Neuronal stem cell (in vitro differentiated cells): ENCODE data around the gene C22orf39.
A peak's percentile ranks its signal among the peaks of the same experiment; 100 is the strongest.

Experiments
- DNase-seq: peaks from one replicate; pipeline ENCODE4 v3.0.0-alpha.2; 2013; ENCODE audit warnings: low spot score
- H2AFZ ChIP-seq: one replicate; pipeline ENCODE4 v1.6.1; 2013; ENCODE audit warnings: mild to moderate bottlenecking, low read length, inconsistent platforms
- H2AK5ac ChIP-seq: 2 replicates; pipeline ENCODE4 v1.6.1; 2013; ENCODE audit warnings: low read depth, mild to moderate bottlenecking, inconsistent platforms, low read length, moderate library complexity, mixed read lengths
- H2BK120ac ChIP-seq: 2 replicates; pipeline ENCODE4 v1.6.1; 2013; ENCODE audit warnings: low read depth, mild to moderate bottlenecking, inconsistent platforms, low read length, moderate library complexity, mixed read lengths
- H2BK12ac ChIP-seq: one replicate; pipeline ENCODE4 v1.6.1; 2013; ENCODE audit warnings: low read length, inconsistent platforms
- H2BK15ac ChIP-seq: 2 replicates; pipeline ENCODE4 v1.6.1; 2013; ENCODE audit warnings: mild to moderate bottlenecking, low read length, inconsistent platforms, mixed read lengths
- H2BK5ac ChIP-seq: one replicate; pipeline ENCODE4 v1.6.1; 2013; ENCODE audit warnings: inconsistent platforms, mild to moderate bottlenecking, low read length, moderate library complexity
- H3K14ac ChIP-seq: one replicate; pipeline ENCODE4 v1.6.1; 2013; ENCODE audit warnings: low read length, inconsistent platforms
- H3K18ac ChIP-seq: 2 replicates; pipeline ENCODE4 v1.6.1; 2013; ENCODE audit warnings: low read length, inconsistent platforms
- H3K23ac ChIP-seq: 2 replicates; pipeline ENCODE4 v1.6.1; 2013; ENCODE audit warnings: low read depth, mild to moderate bottlenecking, mixed read lengths, low read length, inconsistent platforms; ENCODE audit not compliant: poor library complexity
- H3K27ac ChIP-seq: replicated peaks from 3 replicates; pipeline ENCODE4 v1.5.1; 2013; ENCODE audit warnings: low read length, inconsistent platforms
- H3K27me3 ChIP-seq, 3 experiments: 2 replicates each; pipeline ENCODE4 v1.6.1; 2013; ENCODE audit warnings: low read length in 3 of 3, mild to moderate bottlenecking in 2 of 3, inconsistent platforms in 1 of 3, low read depth in 1 of 3, mixed read lengths in 1 of 3, moderate library complexity in 1 of 3; ENCODE audit not compliant: control insufficient read depth in 3 of 3, insufficient read depth in 3 of 3
- H3K36me3 ChIP-seq, 2 donors: replicated peaks in 1 of 2; 2 replicates each; pipeline ENCODE4 v1.6.1; 2013; ENCODE audit warnings: low read length in 2 of 2; ENCODE audit not compliant: control insufficient read depth in 2 of 2, insufficient read depth in 2 of 2
- H3K4ac ChIP-seq: 2 replicates; pipeline ENCODE4 v1.6.1; 2013; ENCODE audit warnings: inconsistent platforms, mild to moderate bottlenecking, low read length, moderate library complexity
- H3K4me1 ChIP-seq, 2 donors: 1 replicate in 1 of 2; 2 replicates in 1 of 2; pipeline ENCODE4 v1.6.1; 2013; ENCODE audit warnings: low read length in 2 of 2, low read depth in 1 of 2; ENCODE audit not compliant: control insufficient read depth in 2 of 2, insufficient read depth in 1 of 2
- H3K4me2 ChIP-seq: one replicate; pipeline ENCODE4 v1.6.1; 2013; ENCODE audit warnings: mild to moderate bottlenecking, low read length, inconsistent platforms; ENCODE audit not compliant: insufficient read depth, poor library complexity, severe bottlenecking
- H3K4me3 ChIP-seq, 2 donors: 2 replicates each; pipeline ENCODE4 v1.5.1; 2013; ENCODE audit warnings: low read length in 2 of 2, mild to moderate bottlenecking in 2 of 2, inconsistent platforms in 1 of 2, moderate library complexity in 1 of 2
- H3K79me1 ChIP-seq: one replicate; pipeline ENCODE4 v1.6.1; 2013; ENCODE audit warnings: low read depth, mild to moderate bottlenecking, inconsistent platforms, low read length, moderate library complexity
- H3K9ac ChIP-seq: one replicate; pipeline ENCODE4 v1.6.1; 2013; ENCODE audit warnings: mild to moderate bottlenecking, low read depth, low read length, inconsistent platforms; ENCODE audit not compliant: poor library complexity
- H3K9me3 ChIP-seq, 2 donors: replicated peaks in 1 of 2; 2 replicates each; pipeline versions ENCODE3 to v1.6.1; 2013; ENCODE audit warnings: low read length in 2 of 2, mild to moderate bottlenecking in 2 of 2, inconsistent platforms in 1 of 2, low read depth in 1 of 2, mixed read lengths in 1 of 2, moderate library complexity in 1 of 2; ENCODE audit not compliant: control insufficient read depth in 2 of 2, insufficient read depth in 1 of 2
- H4K8ac ChIP-seq: one replicate; pipeline ENCODE4 v1.6.1; 2013; ENCODE audit warnings: low read depth, mild to moderate bottlenecking, inconsistent platforms, low read length, moderate library complexity
- H4K91ac ChIP-seq: one replicate; pipeline ENCODE4 v1.6.1; 2013; ENCODE audit warnings: low read length, low read depth, mild to moderate bottlenecking, inconsistent platforms; ENCODE audit not compliant: poor library complexity
- WGBS, 2 donors: extraction: QIAGEN DNeasy Blood & Tissue Kit; methylation state at CpG; one replicate each; pipeline ENCODE4 v1.1.7; 2013; ENCODE audit warnings: missing lambda C conversion rate in 2 of 2, mixed read lengths in 1 of 2; ENCODE audit not compliant: insufficient read length in 2 of 2, insufficient replicate concordance in 1 of 2; ENCODE audit errors: extremely low coverage in 2 of 2; 5-methylcytosine and 5-hydroxymethylcytosine counted together

Gene C22orf39

DNA sequence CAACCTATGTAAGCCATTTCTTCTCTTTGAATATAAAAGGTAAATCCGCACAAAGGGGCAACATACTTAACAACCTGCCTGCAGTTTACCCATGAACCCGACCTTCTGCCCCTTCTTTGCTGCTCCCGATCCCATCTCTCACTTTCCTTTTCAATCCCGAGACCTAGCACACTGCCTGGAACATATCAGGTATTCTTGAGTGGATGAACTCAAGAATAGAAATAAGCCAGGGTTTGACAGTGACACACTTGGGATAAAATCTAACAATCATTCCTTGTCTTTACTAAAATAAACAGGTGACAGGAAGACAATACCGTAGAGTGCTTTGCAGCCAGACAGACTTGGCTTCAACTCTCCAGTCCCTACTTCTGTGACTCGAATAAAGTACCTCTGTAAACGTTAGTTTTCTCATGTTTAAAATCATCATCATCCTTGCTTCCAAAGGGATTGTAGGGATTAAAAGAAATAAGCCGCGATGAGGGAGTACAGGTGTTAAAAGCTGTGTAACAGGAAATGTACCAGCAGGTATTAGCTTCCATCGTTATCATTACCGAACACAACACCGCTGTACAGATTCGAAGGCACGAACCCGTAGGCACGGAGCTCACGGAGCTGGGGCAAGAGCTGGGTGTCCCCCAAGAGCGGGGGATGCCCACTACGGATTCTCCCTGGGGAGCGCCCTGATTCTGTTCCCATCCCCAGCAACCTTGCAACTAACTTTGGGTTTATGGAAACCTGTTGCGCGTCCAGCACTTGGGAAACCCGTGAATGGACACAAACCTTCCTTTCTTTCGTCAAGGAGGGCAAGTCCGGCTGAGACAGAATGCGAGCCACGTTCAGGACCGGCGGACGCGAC is 30.8 kb upstream of the C22orf39 start:
- H2BK120ac ChIP-seq = no peak overlapping the region
- H3K4ac ChIP-seq = no peak overlapping the region
- H2AFZ ChIP-seq = peak overlapping the region; percentile 87
- WGBS, 2 donors = no CpG with 5 or more reads among the region's 31 CpGs
- H2BK12ac ChIP-seq = no peak overlapping the region
- peak overlapping the region; percentile 70 for H3K23ac ChIP-seq
- H3K4me2 ChIP-seq = peak overlapping the region; percentile 63
- no peak overlapping the region for H4K8ac ChIP-seq
- H3K4me3 ChIP-seq = peak overlapping the region; percentile 95 to 100
- H3K4me1 ChIP-seq = peaks cover 7 to 8% of the 10 kb centered on the region in 2 donors
- no peaks in the 10 kb centered on the region for H3K9me3 ChIP-seq
- H3K18ac ChIP-seq = no peak overlapping the region
- peaks cover 4% of the 10 kb centered on the region for H3K79me1 ChIP-seq
- H3K27ac ChIP-seq = peak overlapping the region; percentile 35
- no peak overlapping the region for H2AK5ac ChIP-seq
- no peaks in the 10 kb centered on the region for H3K27me3 ChIP-seq
- no peak for DNase-seq
- H2BK5ac ChIP-seq = no peak overlapping the region
- peaks cover 8 to 46% of the 10 kb centered on the region in 2 donors for H3K36me3 ChIP-seq
- peak overlapping the region; percentile 64 for H3K14ac ChIP-seq
- H4K91ac ChIP-seq = no peak overlapping the region
- no peak overlapping the region for H2BK15ac ChIP-seq
- peak overlapping the region; percentile 91 for H3K9ac ChIP-seq

DNA sequence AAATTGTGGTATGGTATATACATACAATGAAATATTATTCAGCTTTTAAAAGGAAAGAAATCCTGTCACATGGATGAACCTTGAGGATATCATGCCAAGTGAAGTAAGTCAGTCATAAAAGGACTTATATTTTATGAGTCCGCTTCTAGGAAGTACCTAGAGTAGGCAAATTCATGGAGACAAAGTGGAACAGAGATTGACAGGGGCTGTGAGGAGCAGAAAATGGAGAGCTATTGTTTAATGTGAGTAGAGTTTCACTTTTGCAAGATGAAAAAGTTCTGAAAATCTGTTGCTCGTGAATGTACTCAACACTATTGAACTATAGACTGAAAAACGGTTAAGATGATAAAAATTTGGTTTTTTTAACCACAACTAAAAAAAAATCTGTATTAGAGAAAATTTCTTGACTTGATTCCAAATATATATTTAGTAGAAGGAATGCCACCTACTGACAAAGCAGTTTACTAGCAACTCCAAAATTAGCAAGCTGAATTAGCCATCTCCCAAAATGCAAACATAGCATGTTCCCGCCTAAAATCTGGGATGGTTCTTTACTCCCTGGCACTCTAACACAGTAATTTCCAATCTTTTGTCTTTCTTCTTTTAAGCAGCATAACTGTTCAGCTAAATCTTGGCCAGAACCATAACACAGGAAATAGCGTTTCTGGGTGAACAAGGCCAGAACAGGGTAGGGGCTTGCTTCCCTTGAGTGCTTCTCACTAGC is 30.0 kb upstream of the C22orf39 start:
- Histone ChIP-seq H3K79me1 (peaks cover 4% of the 10 kb centered on the region), H4K8ac (no peak overlapping the region), H2AK5ac (no peak overlapping the region), H2BK5ac (no peak overlapping the region), H3K23ac (no peak overlapping the region), H3K18ac (no peak overlapping the region), H2BK12ac (no peak overlapping the region), H3K9me3 (no peaks in the 10 kb centered on the region), H2AFZ (no peak overlapping the region), H3K4ac (no peak overlapping the region), H2BK120ac (no peak overlapping the region), H3K27me3 (no peaks in the 10 kb centered on the region), H3K4me2 (peak overlapping the region; percentile 63), H3K27ac (no peak overlapping the region), H4K91ac (no peak overlapping the region), H3K9ac (no peak overlapping the region), H3K4me3 (peak overlapping the region in 1 of 2 donors; percentile 95), H3K36me3 (peaks cover 8 to 46% of the 10 kb centered on the region in 2 donors), H3K4me1 (peaks cover 7 to 8% of the 10 kb centered on the region in 2 donors), H3K14ac (no peak overlapping the region), H2BK15ac (no peak overlapping the region)
- no CpG with 5 or more reads among the region's 5 CpGs for WGBS, 2 donors
- no peak for DNase-seq

DNA sequence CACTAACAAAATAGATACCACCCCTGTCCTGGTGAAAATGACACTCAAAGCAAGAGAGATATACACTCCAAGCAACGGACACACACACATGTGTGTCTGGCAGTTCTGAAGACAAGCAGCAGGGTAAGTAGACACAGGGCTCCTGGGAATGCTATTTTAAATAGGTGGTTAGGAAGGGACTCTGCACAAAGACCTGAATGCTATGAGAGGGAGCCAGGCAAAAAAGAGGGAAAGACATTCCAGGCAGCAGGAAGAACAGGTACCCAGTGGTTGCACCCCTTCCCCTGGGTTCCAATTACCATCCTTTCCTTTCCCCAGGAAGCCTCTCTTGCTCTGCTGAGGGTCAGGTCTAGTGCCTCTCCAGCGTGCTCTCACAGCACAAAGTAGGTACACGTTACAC is 28.5 kb upstream of the C22orf39 start:
- H3K14ac ChIP-seq = no peak overlapping the region
- H4K91ac ChIP-seq = no peak overlapping the region
- no peak overlapping the region for H3K9ac ChIP-seq
- WGBS, 2 donors = no CpG with 5 or more reads among the region's 3 CpGs
- H2AK5ac ChIP-seq = no peak overlapping the region
- H3K18ac ChIP-seq = no peak overlapping the region
- H3K4ac ChIP-seq = no peak overlapping the region
- peaks cover 19 to 52% of the 10 kb centered on the region in 2 donors for H3K36me3 ChIP-seq
- no peak overlapping the region for H3K27ac ChIP-seq
- H3K4me3 ChIP-seq = no peak overlapping the region
- DNase-seq = no peak
- H2AFZ ChIP-seq = no peak overlapping the region
- no peaks in the 10 kb centered on the region for H3K27me3 ChIP-seq
- no peak overlapping the region for H2BK5ac ChIP-seq
- H4K8ac ChIP-seq = no peak overlapping the region
- no peak overlapping the region for H2BK15ac ChIP-seq
- no peak overlapping the region for H3K4me2 ChIP-seq
- H2BK12ac ChIP-seq = no peak overlapping the region
- H3K23ac ChIP-seq = no peak overlapping the region
- peaks cover 9% of the 10 kb centered on the region for H3K79me1 ChIP-seq
- H2BK120ac ChIP-seq = no peak overlapping the region
- H3K4me1 ChIP-seq = peaks cover 7 to 8% of the 10 kb centered on the region in 2 donors
- H3K9me3 ChIP-seq = no peaks in the 10 kb centered on the region

DNA sequence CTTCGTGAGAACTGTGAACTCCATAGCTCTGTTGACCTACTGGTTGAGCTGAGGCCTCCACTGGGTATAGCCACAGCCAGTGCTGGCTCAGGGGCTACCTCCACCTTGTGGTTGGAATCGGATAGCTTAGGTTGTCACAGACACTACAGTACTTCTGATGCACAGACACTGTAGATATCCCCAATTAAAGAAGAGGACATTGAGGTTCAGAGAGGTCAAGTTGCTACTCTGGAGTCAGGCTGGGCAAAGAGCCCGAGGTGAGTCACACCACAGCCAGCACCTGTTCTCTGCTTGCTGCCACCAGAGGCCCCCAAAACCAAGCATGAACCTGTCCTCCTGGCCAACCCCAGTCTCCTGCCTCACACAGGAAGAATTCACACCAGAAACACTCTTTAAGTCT is 26.1 kb upstream of the C22orf39 start:
- Histone ChIP-seq H2AFZ (no peak overlapping the region), H3K79me1 (peaks cover 6% of the 10 kb centered on the region), H3K4me3 (no peak overlapping the region), H3K9ac (no peak overlapping the region), H3K27me3 (no peaks in the 10 kb centered on the region), H2BK5ac (no peak overlapping the region), H2BK12ac (no peak overlapping the region), H3K4me2 (no peak overlapping the region), H3K36me3 (peaks cover 38 to 77% of the 10 kb centered on the region in 2 donors), H3K14ac (no peak overlapping the region), H4K91ac (no peak overlapping the region), H2BK15ac (no peak overlapping the region), H2AK5ac (no peak overlapping the region), H3K9me3 (no peaks in the 10 kb centered on the region), H3K27ac (no peak overlapping the region), H3K4me1 (peaks cover 4 to 5% of the 10 kb centered on the region in 2 donors), H3K18ac (no peak overlapping the region), H3K4ac (no peak overlapping the region), H3K23ac (no peak overlapping the region), H4K8ac (no peak overlapping the region), H2BK120ac (no peak overlapping the region)
- DNase-seq = no peak
- no CpG with 5 or more reads among the region's 3 CpGs for WGBS, 2 donors
